Loucy (cell line): ENCODE results near the gene SYCP2.

Experiments used
- H2AFZ ChIP-seq: fragments of 200-600 bp; sonication (generic); 2 replicates; pipeline ENCODE4 v1.6.0; 2016; ENCODE audit warnings: antibody characterized with exemption, mild to moderate bottlenecking, low read length, moderate library complexity
- H3F3A ChIP-seq: fragments of 200-600 bp; 2 replicates; pipeline ENCODE4 v1.6.0; 2016; ENCODE audit warnings: antibody characterized with exemption, low read depth, mild to moderate bottlenecking
- H3K27me3 ChIP-seq: fragments of 200-600 bp; sonication (generic); 2 replicates; pipeline ENCODE4 v1.6.1; 2014; ENCODE audit warnings: low read length, mild to moderate bottlenecking; ENCODE audit not compliant: insufficient read depth, poor library complexity, severe bottlenecking
- H3K36me3 ChIP-seq: fragments of 200-600 bp; sonication (generic); 2 replicates; pipeline ENCODE4 v1.6.1; 2016; ENCODE audit warnings: low read length; ENCODE audit not compliant: insufficient read depth
- H3K4me1 ChIP-seq: fragments of 200-600 bp; sonication (generic); 2 replicates; pipeline ENCODE4 v1.5.1; 2014; ENCODE audit warnings: low read length, mild to moderate bottlenecking; ENCODE audit not compliant: insufficient read depth, poor library complexity, severe bottlenecking
- H3K4me2 ChIP-seq: fragments of 200-600 bp; sonication (generic); 2 replicates; pipeline ENCODE4 v1.6.0; 2014; ENCODE audit warnings: antibody characterized with exemption, low read length, low read depth, mild to moderate bottlenecking; ENCODE audit not compliant: poor library complexity, severe bottlenecking
- H3K4me3 ChIP-seq: fragments of 200-600 bp; sonication (generic); 2 replicates; pipeline ENCODE4 v1.5.1; 2014; ENCODE audit warnings: low read length, mild to moderate bottlenecking, mixed read lengths; ENCODE audit not compliant: poor library complexity, severe bottlenecking
- H3K79me2 ChIP-seq: fragments of 200-600 bp; sonication (generic); 2 replicates; pipeline ENCODE4 v1.6.1; 2014; ENCODE audit warnings: low read length; ENCODE audit not compliant: insufficient read depth
- H3K9ac ChIP-seq: fragments of 200-600 bp; sonication (generic); 2 replicates; pipeline ENCODE4 v1.6.0; 2014; ENCODE audit warnings: mild to moderate bottlenecking, low read depth, low read length, moderate library complexity; ENCODE audit not compliant: poor library complexity, severe bottlenecking
- H3K9me2 ChIP-seq: fragments of 200-600 bp; sonication (generic); replicated peaks from 2 replicates; pipeline ENCODE4 v1.6.1; 2016; ENCODE audit warnings: low read depth, low read length, mixed read lengths
- H3K9me3 ChIP-seq: fragments of 200-600 bp; sonication (generic); 2 replicates; pipeline ENCODE4 v1.6.1; 2014; ENCODE audit warnings: mild to moderate bottlenecking, antibody characterized with exemption, low read length, low read depth; ENCODE audit not compliant: insufficient read depth
- H4K20me1 ChIP-seq: fragments of 200-600 bp; sonication (generic); 2 replicates; pipeline ENCODE4 v1.6.0; 2014; ENCODE audit warnings: antibody characterized with exemption, low read length, mild to moderate bottlenecking; ENCODE audit not compliant: insufficient read depth, poor library complexity, severe bottlenecking
- CTCF ChIP-seq: fragments of 200-600 bp; sonication (generic); conservative IDR thresholded peaks from 2 replicates; pipeline ENCODE4 v1.5.1; 2014; ENCODE audit warnings: mild to moderate bottlenecking, antibody characterized with exemption, low read length
- EZH2phosphoT487 ChIP-seq: fragments of 200-600 bp; IDR thresholded peaks from 2 replicates; pipeline ENCODE4 v1.6.1; 2018; ENCODE audit warnings: antibody characterized with exemption, mild to moderate bottlenecking, moderate library complexity, borderline replicate concordance

SYCP2 gene

GRCh38 chr20:59933849-59934585 lies 580 bp upstream of the SYCP2 start:
- Histone ChIP-seq H3K4me1 (peaks cover 12% of the 10 kb centered on the region), H3K79me2 (peaks cover 6% of the 10 kb centered on the region; the same call in 1 of the 2 replicates), H3K4me2 (no peak overlapping the region), H3K9ac (no peak overlapping the region), H3K4me3 (no peak overlapping the region), H4K20me1 (no peaks in the 10 kb centered on the region), H3K27me3 (no peaks in the 10 kb centered on the region), H3K9me3 (no peaks in the 10 kb centered on the region), H2AFZ (no peak overlapping the region), H3F3A (0 out of 2 replicates have a peak, but pooled peaks cover 2% of the 10 kb centered on the region), H3K36me3 (no peaks in the 10 kb centered on the region), H3K9me2 (no peaks in the 10 kb centered on the region)
- no peak for TF ChIP-seq CTCF
- no peak for TF ChIP-seq EZH2phosphoT487

- no peaks in the 10 kb centered on the region for H3K79me2 ChIP-seq
- no peaks in the 10 kb centered on the region for H3K27me3 ChIP-seq
- H2AFZ ChIP-seq = no peak overlapping the region
- H3K4me3 ChIP-seq = no peak overlapping the region
- no peak for TF ChIP-seq EZH2phosphoT487
- no peak for TF ChIP-seq CTCF
- H4K20me1 ChIP-seq = no peaks in the 10 kb centered on the region
- H3K9ac ChIP-seq = no peak overlapping the region
- no peaks in the 10 kb centered on the region for H3K4me1 ChIP-seq
- no peaks in the 10 kb centered on the region for H3F3A ChIP-seq
- H3K36me3 ChIP-seq = no peaks in the 10 kb centered on the region
- H3K9me3 ChIP-seq = no peaks in the 10 kb centered on the region
- no peak overlapping the region for H3K4me2 ChIP-seq
- no peaks in the 10 kb centered on the region for H3K9me2 ChIP-seq
Observed at GRCh38 chr20:59932616-59933295, 681 bp downstream of the SYCP2 start.

GRCh38 chr20:59931511-59932312 lies 1.7 kb downstream of the SYCP2 start:
- Histone ChIP-seq H4K20me1 (no peaks in the 10 kb centered on the region), H3K27me3 (no peaks in the 10 kb centered on the region), H3K36me3 (no peaks in the 10 kb centered on the region), H3K9me3 (no peaks in the 10 kb centered on the region), H2AFZ (no peak overlapping the region), H3K4me1 (no peaks in the 10 kb centered on the region), H3F3A (no peaks in the 10 kb centered on the region), H3K4me2 (no peak overlapping the region), H3K9me2 (no peaks in the 10 kb centered on the region), H3K79me2 (no peaks in the 10 kb centered on the region), H3K4me3 (no peak overlapping the region), H3K9ac (no peak overlapping the region)
- no peak for TF ChIP-seq CTCF
- TF ChIP-seq EZH2phosphoT487 = no peak
